RWPE1 (cell line): ENCODE results near the gene CGN.

ENCODE experiments used
- CTCF ChIA-PET: fragments of 350-600 bp; sonication (Branson Sonifier 250); formaldehyde crosslinking; extraction: SDS; loops from one replicate; lab custom pipeline; 2021; lab: Yijun Ruan, JAX
- POLR2A ChIA-PET: fragments of 400-600 bp; formaldehyde crosslinking; extraction: SDS; loops from one replicate; lab custom pipeline; 2020; ENCODE audit warnings: antibody characterized with exemption; ENCODE audit not compliant: low non-redundant PET; lab: Yijun Ruan, JAX
- DNase-seq: peaks from one replicate; pipeline ENCODE4 v3.0.0; 2012; ENCODE audit warnings: low spot score
- H3K27ac ChIP-seq: fragments of 450-650 bp; 2 replicates; pipeline ENCODE4 v1.5.1; 2017
- CTCF ChIP-seq: fragments of 450-650 bp; conservative IDR thresholded peaks from 2 replicates; pipeline ENCODE4 v1.5.1; 2017; ENCODE audit warnings: low read depth, mild to moderate bottlenecking

Gene CGN

GRCh38 chr1:151562661-151563060, 51.5 kb downstream of the CGN start:
- H3K27ac ChIP-seq: peak overlapping the region; percentile 23; the same call in 1 of the 2 replicates
- CTCF ChIA-PET: no interaction called here
- DNase-seq: no peak
- TF ChIP-seq CTCF: no peak
- POLR2A ChIA-PET: interaction anchor here (0.6 kb wide), 1 partner anchor 83 kb away, joined by 3 read pairs; no protein-coding TSS in a partner anchor

- DNase-seq: no peak
- no peak overlapping the region for H3K27ac ChIP-seq
- TF ChIP-seq CTCF: no peak
- CTCF ChIA-PET: no interaction called here
- POLR2A ChIA-PET: interaction anchor here (0.6 kb wide), 1 partner anchor 19 kb away, joined by 3 read pairs; no protein-coding TSS in a partner anchor
Measured at GRCh38 chr1:151563376-151563775, 52.2 kb downstream of the CGN start.

DNA sequence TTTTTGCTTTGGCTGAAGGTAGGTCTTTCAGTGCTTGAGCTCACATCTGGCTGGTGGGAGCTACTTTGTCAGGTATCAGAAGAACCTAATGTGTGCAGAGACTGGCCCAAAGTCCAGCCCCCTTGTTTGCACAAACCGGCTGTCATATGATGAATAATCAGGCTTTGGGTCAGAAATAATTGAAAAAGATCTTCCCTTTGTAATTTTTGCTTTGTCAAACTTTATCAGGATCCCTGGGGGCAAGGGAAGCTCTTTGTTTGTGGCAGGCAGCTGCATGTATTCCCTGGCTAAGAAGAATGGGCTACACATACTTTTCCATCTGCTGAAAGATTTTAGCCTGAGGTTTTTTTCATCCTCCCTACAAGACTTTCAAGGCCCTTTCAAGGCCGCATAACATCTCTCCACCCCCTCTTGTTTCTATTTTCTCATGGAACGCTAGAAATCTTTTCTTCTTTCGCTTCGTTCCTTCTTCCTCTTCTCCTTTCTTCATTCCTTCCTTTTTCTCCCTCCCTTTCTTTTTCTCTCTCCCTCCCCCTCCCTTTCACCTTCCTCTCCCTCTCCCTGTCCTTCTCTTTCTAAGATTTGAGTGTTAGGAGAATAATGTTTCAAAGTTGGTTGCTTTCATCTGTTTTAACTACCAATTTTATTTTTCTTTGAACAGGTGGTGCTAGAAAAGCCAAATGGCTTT, 54.5 kb downstream of the CGN start:
- TF ChIP-seq CTCF: no peak
- no peak for DNase-seq
- ChIA-PET CTCF (no interaction called here), POLR2A (no interaction called here)
- H3K27ac ChIP-seq: 0 out of 2 replicates have a peak overlapping the region, but pooled peaks have one; percentile 33

DNA sequence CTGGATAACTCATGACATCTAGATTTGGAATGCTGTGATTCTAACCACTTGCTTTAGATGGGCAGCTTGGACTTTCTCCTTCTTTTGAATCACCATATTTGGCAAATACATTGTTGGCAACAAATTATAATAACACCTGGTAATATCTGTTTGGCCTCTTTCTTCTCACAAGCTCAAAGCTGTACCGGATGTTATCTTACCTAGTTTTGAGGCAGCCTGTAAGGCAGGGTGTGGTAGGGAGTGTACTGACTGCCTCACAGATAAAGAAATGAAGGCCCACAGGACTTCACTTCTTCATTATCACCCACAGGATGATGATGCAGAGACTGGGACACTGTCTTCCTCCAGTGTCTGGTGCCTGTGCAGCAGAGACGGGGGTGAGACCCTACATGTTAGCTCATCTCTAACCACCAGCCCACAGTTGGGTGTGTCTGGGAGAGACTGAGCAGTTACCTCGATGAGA, 57.5 kb downstream of the CGN start:
- H3K27ac ChIP-seq: peak overlapping the region; percentile 87
- ChIA-PET CTCF (interaction anchor here (0.6 kb wide), 1 partner anchor 455 kb away, joined by 5 read pairs; no protein-coding TSS in a partner anchor), POLR2A (no interaction called here)

DNA sequence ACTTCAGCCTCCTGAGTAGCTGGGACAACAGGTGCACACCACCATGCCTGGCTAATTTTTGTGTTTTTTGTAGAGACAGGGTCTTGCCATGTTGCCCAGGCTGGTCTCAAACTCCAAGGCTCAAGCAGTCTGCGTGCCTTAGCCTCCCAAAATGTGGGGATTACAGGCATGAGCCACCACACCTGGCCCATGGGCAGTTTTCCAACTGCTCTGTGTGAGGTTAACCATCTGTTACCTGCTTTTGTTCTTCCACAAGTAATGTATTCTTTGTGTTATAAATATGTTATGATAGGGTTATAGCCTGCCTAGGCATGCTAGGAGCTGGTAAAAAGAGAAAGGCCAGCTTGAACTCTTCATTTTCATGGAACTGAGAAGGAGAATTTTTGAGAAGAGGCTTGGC, 59.6 kb downstream of the CGN start:
- TF ChIP-seq CTCF: no peak
- CTCF ChIA-PET: no interaction called here
- no peak for DNase-seq
- H3K27ac ChIP-seq: peak overlapping the region; percentile 87
- POLR2A ChIA-PET: no interaction called here

More for the DNA sequence above, 57.5 kb downstream of the CGN start:
- DNase-seq: no peak
- TF ChIP-seq CTCF: no peak

DNA sequence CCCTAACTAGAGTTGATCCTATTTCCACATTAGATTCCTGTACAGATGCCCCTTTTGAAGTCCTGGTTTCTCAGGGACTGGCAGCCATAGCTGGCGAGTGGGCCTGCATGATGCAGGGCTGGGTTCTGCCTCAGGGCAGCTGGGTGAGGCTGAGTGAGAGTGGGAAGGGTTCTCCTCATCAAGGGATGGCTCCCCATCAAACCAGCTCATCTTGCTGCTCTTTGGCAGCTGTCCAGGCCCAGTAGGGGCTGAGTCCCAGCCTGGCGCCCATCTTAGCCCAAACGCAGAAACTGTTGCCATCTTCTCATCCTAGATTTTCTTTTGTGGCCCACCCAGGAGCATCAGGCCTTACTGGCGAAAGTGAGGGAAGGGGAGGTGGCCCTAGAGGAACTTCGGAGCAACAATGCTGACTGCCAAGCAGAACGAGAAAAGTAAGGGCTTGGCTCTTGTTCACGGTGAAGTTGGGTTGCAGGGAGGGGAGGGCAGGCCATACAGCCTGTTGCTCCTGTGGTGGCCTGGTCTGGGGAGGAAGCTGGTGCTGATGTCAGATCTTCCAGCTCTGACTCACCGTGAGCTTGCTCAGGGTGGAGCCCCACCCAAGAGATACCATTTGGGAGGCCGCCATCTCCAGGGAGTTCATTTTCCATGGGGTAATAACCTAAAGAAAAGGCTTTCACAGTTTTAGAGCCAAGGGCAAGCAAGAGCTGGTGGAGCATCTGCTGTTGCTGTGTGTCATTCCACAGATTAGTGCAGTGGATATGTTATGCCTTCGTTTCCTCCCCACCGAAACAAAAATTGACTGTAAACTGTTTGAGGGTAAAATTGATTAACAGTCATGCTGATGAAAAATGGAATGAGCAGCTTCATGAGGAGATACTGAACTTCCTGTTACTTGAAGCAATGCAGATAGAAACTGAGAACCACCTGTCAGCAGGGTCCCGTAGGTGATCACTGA, 63.7 kb downstream of the CGN start:
- DNase-seq: peak; percentile 90
- POLR2A ChIA-PET: no interaction called here
- CTCF ChIA-PET: no interaction called here
- peak overlapping the region; percentile 94 for H3K27ac ChIP-seq
- TF ChIP-seq CTCF: no peak
